GM10266 (cell line): ENCODE measurements around the gene PPP1R1C.

Experiments
- DNase-seq: peaks from one replicate; pipeline ENCODE4 v3.0.0; 2012; ENCODE audit errors: extremely low spot score
- TF ChIP-seq, protein P1 (sequence below): IDR thresholded peaks from 2 replicates; pipeline ENCODE4 v1.5.1; 2012; ENCODE audit warnings: mild to moderate bottlenecking, low read depth; ENCODE audit not compliant: control insufficient read depth, insufficient read depth; ENCODE audit errors: missing control alignments

Gene PPP1R1C, protein sequence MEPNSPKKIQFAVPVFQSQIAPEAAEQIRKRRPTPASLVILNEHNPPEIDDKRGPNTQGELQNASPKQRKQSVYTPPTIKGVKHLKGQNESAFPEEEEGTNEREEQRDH

DNA sequence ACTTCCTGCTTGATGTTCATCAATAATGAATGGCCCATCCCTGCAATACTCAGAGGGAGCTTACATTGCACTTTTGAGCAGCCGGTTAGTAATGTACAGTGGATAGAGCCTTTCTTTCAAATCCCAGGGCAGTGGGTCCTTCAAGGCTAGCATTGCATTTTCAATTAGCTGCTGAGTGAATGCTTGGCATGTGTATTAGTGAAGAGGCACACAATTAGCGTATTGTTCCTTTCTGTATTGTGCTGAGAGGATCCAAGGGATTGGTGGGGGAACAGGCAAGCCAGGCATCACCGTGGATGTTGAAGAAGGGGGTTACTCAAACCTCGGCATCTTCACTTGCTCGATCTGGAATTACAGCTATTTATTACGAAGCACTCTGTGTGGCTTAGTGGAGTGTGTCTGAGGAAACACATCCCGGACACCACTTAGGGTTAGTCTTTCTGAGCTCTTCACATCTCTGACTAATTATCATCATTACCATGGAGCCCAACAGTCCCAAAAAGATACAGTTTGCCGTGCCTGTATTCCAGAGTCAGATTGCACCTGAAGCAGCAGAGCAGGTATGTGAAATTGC lies at the start of gene PPP1R1C:
TSS of gene PPP1R1C (plus strand) at position 222 of the 574 bp plus-strand sequence. CDS start at position 480, 258 bp downstream.
- DNase-seq: no peak
- TF ChIP-seq, protein P1, sequence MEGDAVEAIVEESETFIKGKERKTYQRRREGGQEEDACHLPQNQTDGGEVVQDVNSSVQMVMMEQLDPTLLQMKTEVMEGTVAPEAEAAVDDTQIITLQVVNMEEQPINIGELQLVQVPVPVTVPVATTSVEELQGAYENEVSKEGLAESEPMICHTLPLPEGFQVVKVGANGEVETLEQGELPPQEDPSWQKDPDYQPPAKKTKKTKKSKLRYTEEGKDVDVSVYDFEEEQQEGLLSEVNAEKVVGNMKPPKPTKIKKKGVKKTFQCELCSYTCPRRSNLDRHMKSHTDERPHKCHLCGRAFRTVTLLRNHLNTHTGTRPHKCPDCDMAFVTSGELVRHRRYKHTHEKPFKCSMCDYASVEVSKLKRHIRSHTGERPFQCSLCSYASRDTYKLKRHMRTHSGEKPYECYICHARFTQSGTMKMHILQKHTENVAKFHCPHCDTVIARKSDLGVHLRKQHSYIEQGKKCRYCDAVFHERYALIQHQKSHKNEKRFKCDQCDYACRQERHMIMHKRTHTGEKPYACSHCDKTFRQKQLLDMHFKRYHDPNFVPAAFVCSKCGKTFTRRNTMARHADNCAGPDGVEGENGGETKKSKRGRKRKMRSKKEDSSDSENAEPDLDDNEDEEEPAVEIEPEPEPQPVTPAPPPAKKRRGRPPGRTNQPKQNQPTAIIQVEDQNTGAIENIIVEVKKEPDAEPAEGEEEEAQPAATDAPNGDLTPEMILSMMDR: no peak

- TF ChIP-seq, protein P1: no peak
- no peak for DNase-seq
Observed at GRCh38 chr2:181937473-181937872, 48.2 kb upstream of the PPP1R1C start.

DNA sequence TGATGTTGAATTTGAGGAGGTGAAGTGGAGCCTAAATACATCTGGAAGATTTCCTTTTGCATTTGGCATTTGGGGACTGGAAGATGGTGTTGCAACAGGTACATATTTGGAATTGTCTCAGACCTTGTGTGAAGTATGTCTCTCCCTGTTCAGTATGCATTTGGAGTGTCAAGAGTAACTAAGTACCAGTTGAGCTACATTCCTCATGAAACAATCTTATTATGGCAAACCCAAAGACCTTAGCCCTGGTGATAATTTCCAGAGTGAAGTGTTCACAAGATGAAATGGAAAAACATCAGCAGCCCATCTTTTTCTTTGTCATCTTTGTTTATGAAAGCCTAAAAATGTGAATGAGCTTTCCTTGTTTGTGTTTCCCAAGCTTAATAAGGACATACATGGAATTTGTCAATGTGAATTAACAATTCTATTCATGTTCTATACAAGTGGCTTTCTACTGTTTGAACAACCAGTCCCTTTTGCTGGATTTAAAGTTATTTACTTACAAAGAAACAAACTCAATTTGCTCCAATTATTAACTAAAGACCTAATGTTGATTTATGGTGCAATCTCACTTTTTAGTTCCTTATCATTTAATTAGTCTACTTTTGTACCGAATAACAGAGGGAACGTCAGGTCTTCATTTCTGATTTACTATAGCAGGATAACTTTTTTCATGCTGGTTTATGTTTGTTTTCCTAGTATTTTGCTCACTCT lies 42.1 kb upstream of the PPP1R1C start:
- TF ChIP-seq, protein P1: no peak
- DNase-seq: no peak

DNA sequence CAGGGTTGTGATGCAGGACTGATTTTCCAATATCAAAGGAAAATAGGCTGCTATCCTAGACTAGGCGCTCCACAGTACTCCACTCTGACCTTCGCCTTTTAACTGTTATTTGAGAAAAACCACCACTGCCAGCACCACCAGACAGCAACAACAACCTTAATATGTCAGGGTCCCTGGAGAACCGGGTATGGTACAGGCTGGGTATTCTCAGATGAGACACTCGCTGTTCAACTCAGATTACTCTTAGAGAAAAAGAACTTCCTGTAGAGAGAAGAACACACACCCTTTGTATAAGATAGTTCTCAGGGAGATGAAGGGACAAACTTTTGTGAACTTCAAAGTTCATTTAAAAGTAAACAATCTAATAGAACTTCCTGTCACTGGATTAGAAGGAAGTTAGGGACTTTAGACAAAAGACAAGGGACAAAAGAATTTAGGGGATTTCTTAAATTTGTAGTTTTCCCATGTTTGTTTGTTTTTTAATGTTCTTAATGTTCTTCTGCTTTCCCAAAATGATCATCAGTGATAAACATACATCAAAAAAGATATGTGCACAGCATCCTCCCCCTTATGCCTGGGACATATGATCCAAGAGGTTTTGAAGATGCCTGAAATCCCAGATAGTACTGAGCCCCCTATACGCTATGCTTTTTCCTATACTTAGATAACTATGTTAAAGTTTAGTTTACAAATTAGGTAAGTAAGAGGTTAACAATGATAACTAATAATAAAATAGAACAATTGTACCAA lies 41.3 kb upstream of the PPP1R1C start:
- DNase-seq: no peak
- TF ChIP-seq, protein P1: no peak

DNA sequence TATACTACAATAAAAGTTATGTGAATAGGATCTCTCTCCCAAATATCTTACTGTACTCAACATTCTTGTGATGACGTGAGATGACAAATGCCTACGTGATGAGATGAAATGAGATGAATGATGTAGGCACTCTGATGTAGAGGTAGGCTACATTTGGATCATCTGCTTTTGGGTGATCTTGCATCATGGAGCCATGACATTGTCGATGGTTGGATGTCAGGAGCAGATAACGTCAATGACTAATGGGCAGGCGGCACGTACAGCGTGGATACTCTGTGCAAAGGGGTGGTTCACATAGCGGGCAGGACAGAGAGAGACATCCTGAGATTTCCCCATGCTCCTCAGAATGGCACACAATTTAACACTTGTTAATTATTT lies 40.8 kb upstream of the PPP1R1C start:
- TF ChIP-seq, protein P1: no peak
- no peak for DNase-seq

GRCh38 chr2:181946444-181947127 lies 39.1 kb upstream of the PPP1R1C start:
- TF ChIP-seq, protein P1: no peak
- no peak for DNase-seq
